ENCODE results near the gene RD3L. TPM values are rescaled to one million over a fixed set of nuclear protein-coding genes. Genes with fewer than 3 reads are reported as not detected.

RD3L gene
- total RNA-seq, 1 donor from 2014 or later, result not detected

DNA sequence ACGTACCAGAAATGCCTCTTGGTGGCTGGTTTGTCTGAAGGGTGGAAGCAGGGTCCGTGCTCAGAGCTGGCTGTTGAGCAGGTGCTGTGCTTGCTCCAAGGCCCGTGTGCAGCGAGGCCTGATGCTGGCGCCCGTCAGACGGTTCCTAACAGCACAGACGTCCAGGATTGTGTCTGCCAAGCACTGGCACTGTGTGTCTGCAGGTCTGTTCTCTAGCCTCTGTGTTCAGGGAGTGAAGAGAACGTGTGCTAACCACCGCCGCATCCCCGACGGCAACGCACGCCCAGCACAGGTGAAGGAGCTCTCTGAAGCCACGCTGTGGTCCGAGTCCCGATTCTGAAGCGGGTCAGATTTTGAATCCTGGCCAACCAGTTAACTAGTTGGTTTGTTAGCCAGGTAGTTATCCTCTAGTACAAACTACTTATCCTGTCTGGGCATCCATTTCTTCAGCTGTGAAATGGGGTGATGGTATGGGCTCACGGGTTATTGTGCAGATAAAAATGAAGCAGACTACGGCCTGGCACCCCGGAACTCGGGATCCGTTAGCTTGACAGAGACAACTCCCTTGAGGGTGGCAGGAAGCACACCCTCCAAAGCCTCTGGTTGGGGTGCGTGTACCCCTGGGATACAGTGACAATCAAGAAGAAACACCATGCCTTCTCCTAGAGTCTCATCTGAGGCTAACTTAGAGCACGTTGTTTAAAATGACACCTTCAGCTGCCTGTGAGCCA, 32.6 kb downstream of the RD3L start:
- Histone ChIP-seq H3K4me1 (no peaks in the 10 kb centered on the region), H3K36me3 (peaks cover 25 to 37% of the 10 kb centered on the region in 2 donors), H3K9me3 (no peaks in the 10 kb centered on the region), H3K4me3 (peak overlapping the region; percentile 4 to 24), H3K27ac (no peak overlapping the region), H3K27me3 (no peaks in the 10 kb centered on the region)
- no peak for DNase-seq (ENCODE audit: low spot score in 2 of 2)
- TF ChIP-seq, protein P1, sequence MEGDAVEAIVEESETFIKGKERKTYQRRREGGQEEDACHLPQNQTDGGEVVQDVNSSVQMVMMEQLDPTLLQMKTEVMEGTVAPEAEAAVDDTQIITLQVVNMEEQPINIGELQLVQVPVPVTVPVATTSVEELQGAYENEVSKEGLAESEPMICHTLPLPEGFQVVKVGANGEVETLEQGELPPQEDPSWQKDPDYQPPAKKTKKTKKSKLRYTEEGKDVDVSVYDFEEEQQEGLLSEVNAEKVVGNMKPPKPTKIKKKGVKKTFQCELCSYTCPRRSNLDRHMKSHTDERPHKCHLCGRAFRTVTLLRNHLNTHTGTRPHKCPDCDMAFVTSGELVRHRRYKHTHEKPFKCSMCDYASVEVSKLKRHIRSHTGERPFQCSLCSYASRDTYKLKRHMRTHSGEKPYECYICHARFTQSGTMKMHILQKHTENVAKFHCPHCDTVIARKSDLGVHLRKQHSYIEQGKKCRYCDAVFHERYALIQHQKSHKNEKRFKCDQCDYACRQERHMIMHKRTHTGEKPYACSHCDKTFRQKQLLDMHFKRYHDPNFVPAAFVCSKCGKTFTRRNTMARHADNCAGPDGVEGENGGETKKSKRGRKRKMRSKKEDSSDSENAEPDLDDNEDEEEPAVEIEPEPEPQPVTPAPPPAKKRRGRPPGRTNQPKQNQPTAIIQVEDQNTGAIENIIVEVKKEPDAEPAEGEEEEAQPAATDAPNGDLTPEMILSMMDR (IDR thresholded peaks at IDR 0.05), result no peak
- intact Hi-C loops (cut with DNase I), result loop anchor here (1.0 to 10.0 kb wide), 2 partner anchors 101 to 335 kb away; no protein-coding TSS in a partner anchor

DNA sequence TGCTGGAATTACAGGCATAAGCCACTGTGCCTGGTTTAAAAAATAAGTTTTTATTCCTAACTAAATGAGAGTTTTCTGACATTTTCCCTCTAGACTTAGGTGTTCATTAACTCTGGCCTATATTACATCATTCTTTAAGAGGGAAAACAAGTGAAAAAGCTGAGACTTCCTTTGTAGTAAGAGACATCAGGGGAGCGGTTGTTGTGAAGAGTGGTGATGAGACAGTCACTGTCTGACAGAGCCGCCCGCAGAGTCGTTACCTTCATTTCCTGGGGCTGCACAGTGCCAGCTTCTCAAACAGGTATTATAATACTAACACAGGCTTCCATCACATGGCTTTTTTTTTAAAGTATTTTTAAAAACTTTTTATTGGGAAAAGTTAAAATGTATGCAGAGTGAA, 33.7 kb downstream of the RD3L start:
- no peak overlapping the region for H3K4me3 ChIP-seq
- TF ChIP-seq, protein P1 (IDR thresholded peaks at IDR 0.05), result no peak
- no peaks in the 10 kb centered on the region for H3K9me3 ChIP-seq
- DNase-seq (ENCODE audit: low spot score in 2 of 2), result no peak
- H3K4me1 ChIP-seq, result no peaks in the 10 kb centered on the region
- intact Hi-C loops (cut with DNase I), result no loop called here
- no peak overlapping the region for H3K27ac ChIP-seq
- H3K36me3 ChIP-seq, result peaks cover 15 to 25% of the 10 kb centered on the region in 2 donors
- H3K27me3 ChIP-seq, result no peaks in the 10 kb centered on the region

DNA sequence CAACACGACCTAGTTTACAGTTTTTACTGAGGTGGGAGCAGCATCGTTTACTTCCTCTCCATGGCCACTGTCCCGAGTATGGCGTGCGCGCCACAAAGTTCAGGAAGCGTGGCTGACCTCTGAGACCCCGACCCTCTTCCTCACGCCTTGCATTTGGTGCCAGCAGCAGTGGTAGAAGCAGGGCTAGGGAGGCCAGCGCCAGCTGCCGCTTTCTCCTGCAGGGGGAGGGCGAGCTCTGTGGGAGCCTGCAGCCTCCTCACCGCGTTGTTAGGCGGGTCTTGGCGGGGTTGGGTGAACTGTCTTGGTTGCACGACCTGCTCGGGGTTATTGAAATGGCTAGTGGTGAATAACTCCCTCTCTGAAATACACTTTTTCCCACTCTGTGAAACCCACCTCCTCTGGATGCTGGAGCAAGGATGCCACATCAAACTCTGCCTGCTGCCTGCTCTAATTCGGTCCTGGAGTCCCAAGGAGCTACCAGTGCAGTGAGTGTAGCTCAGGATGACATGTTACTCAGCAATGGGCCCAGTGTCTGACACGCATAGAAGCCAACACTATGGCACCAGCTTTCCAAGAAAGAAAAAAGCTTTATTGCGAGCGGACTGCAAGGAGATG, 36.4 kb downstream of the RD3L start:
- H3K36me3 ChIP-seq, result peaks cover 0 to under 1% of the 10 kb centered on the region in 2 donors
- H3K4me3 ChIP-seq, result no peak overlapping the region
- H3K4me1 ChIP-seq, result no peaks in the 10 kb centered on the region
- H3K27me3 ChIP-seq, result no peaks in the 10 kb centered on the region
- TF ChIP-seq, protein P1 (IDR thresholded peaks at IDR 0.05), result no peak
- intact Hi-C loops (cut with DNase I), result no loop called here
- no peak overlapping the region for H3K27ac ChIP-seq
- DNase-seq (ENCODE audit: low spot score in 2 of 2), result no peak
- H3K9me3 ChIP-seq, result no peaks in the 10 kb centered on the region

DNA sequence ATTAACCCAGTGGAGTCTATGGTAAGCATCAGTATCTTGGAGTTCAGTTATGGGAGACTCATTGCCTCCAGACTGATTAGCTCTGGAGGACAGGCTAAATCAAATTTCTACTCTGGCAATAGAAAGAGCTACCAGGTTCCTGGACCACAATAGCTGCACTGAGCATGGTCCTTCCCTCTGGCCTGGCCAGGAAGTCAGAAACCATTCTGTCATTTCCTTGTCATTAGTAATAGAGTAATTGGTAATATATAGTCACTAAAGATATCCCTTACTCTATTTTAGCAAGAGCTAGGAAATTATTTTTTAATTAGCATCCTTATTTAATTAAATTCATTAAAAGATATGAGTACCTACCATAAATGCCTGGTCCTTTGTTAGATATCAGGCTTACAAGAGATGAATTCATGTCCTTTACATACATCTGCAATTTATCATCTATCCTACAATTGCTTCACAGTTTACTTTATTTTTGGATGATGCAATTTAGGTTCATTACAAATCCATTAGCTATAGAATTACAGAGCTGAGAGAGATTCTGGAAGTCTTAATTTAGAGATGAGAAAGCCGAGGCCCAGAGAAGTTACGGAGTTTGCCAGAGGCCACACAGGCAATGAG, 37.7 kb downstream of the RD3L start:
- H3K4me1 ChIP-seq, result no peaks in the 10 kb centered on the region
- DNase-seq (ENCODE audit: low spot score in 2 of 2), result no peak
- H3K36me3 ChIP-seq, result no peaks in the 10 kb centered on the region
- intact Hi-C loops (cut with DNase I), result no loop called here
- no peaks in the 10 kb centered on the region for H3K9me3 ChIP-seq
- no peak overlapping the region for H3K27ac ChIP-seq
- H3K27me3 ChIP-seq, result no peaks in the 10 kb centered on the region
- TF ChIP-seq, protein P1 (IDR thresholded peaks at IDR 0.05), result no peak
- no peak overlapping the region for H3K4me3 ChIP-seq

DNA sequence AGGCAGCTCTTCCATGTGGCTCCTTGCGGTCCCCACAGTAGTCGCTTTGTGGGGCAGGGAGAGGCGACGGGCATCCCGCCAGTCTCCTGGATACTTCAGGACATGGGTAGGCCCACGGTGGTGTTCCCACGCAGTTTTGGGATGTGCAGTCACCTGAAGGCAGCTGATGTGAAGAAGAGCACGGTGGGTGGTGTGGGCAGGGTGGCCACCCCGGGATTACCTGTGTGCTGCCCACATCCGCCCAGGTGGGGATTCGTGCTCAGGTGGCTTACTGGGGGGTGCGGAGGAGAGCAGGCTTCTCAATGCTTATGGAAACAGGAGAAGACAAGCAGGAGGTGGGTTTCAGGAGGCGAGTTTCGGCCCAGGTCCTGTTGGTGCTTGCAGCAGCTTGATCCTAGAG, 42.5 kb downstream of the RD3L start:
- H3K27ac ChIP-seq, result no peak overlapping the region
- H3K4me1 ChIP-seq, result no peaks in the 10 kb centered on the region
- intact Hi-C loops (cut with DNase I), result no loop called here
- H3K27me3 ChIP-seq, result no peaks in the 10 kb centered on the region
- TF ChIP-seq, protein P1 (IDR thresholded peaks at IDR 0.05), result no peak
- no peaks in the 10 kb centered on the region for H3K9me3 ChIP-seq
- no peaks in the 10 kb centered on the region for H3K36me3 ChIP-seq
- no peak overlapping the region for H3K4me3 ChIP-seq
- DNase-seq (ENCODE audit: low spot score in 2 of 2), result no peak
